Measurements from ENCODE around the gene ADSS1.

DNA sequence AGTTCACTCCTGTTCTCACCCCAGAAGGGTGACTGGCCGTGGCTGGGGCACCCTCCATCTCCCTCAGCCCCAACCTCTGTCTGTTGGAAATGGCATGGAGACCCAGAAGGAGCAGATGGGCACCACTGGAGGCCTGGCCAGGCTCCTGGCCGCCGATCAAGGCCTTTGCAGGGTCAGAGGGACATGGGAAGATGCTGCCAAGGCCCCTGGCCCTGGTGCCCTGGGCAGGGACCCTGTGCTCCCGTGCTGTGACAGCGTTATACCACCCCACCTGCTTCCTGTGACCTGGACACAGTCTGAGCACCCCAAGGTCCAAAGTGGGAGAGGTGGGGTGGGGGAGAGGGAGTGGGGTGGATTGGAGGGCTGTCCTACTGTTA lies 31.1 kb upstream of the ADSS1 start:
- no peak for TF ChIP-seq POLR2A (IDR thresholded peaks at IDR 0.05)
- TF ChIP-seq, protein P1, sequence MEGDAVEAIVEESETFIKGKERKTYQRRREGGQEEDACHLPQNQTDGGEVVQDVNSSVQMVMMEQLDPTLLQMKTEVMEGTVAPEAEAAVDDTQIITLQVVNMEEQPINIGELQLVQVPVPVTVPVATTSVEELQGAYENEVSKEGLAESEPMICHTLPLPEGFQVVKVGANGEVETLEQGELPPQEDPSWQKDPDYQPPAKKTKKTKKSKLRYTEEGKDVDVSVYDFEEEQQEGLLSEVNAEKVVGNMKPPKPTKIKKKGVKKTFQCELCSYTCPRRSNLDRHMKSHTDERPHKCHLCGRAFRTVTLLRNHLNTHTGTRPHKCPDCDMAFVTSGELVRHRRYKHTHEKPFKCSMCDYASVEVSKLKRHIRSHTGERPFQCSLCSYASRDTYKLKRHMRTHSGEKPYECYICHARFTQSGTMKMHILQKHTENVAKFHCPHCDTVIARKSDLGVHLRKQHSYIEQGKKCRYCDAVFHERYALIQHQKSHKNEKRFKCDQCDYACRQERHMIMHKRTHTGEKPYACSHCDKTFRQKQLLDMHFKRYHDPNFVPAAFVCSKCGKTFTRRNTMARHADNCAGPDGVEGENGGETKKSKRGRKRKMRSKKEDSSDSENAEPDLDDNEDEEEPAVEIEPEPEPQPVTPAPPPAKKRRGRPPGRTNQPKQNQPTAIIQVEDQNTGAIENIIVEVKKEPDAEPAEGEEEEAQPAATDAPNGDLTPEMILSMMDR (IDR thresholded peaks at IDR 0.05) = no peak

Measured in suprapubic skin (tissue), 3 donors.